ENCODE data around the gene NAALADL2.
"Not testable (repeated sequence)": the region's sequence is repeated elsewhere in the genome, so short reads cannot be mapped to it uniquely, and the experiment has no call there.

The NAALADL2 gene

DNA sequence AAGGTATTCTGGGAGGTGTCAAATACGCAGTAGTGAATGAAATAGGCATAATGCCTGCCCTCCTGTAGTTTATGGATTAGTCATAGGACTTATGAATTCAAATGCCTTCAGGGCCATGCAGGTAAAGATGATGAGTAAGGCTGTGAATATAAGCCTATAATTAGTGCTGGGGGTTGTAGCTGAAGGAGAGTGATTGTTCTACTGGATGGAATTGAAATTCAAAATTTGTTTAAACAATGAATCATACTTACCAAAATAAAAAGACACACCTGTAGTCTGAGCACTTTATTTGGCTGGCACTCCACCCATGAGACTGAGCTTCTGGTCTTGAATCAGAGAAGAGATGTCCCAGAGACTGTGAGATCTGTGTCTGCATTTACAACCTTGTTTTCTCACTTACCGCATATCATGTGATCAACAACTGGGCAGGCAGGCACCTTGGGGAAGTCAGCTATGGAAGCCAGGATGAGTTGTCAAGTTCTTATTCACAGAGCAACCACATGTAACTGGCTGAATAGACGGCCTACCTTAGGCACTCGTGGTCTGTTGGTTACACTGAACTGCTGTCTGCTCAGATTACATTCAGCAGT is 291.8 kb downstream of the NAALADL2 start:
- peak; percentile 95 for DNase-seq

DNA sequence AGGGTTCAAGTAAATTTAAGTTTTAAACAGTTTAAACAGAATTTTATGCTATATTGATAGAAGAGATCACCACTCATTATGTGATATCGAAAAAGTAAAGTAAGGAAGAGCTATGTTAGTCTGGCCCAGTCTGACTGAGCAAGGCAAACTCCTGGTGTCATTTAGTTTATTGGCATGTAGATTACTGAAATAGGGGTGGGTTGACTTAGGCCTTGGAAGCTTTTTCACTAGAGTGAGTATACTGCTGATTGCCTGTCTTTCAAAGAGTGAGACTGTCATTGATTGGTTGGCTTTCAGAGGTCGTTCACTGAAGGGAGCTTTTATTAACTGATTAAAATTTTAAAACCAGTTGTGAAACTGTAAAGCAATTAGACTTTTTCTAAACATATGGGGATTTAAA is 294.5 kb downstream of the NAALADL2 start:
- no peak for DNase-seq

DNA sequence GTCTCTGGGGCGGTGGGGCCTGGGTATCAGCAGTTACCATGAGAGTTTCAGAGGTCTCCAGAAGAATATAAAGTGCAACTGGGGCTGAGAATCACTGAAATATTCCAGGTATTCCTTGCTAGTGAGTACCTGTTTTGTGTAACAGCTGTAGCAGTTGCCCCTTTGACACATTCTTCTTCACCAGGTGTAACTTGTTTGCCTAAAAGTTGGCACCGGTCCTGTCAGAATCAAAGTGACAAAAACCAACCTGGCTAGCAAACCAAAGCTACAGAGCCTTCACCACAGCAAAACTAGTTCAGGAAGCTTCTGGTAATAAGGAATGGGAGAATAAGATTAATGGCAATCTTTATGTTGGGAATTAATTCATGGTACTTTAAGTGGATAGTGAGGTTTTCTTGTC is 296.0 kb downstream of the NAALADL2 start:
- DNase-seq, result peak; percentile 13

DNA sequence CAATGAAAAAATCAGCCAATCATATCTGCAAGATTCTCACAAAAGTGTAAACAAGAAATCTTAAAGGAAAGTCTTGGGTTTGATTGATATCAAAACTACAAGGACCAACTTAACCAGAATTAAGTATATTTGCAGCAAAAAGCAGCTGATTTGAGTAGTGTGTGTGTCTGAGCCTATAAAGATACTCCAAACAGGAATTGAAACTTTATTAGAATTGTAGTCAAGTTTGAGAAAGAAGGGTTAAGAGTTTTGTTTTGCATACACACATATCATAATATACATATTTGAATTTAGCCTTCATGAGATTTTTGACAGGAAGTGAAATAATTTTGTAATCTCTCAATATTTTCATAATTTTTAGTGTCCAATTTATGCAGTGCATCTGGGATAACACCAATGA is 300.1 kb downstream of the NAALADL2 start:
- no peak for DNase-seq

DNA sequence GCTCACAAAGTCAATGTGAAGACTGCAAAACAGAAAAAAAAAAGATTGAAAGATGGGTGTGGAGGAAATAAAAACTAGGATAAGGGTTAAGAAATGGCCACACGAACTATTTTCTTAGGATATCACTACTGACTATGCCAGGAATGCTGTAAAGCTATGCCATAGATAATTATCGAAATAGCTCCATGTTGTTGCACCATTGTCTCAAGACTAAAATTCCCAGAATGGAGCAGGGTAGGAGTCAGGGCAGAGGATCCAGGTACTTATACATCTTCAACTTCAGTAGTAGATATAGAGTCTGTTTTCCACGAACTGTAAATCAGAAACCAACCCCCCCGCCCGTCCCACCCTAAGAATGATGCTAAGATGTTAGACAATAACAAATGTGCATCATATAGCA is 302.2 kb downstream of the NAALADL2 start:
- no peak for DNase-seq

DNA sequence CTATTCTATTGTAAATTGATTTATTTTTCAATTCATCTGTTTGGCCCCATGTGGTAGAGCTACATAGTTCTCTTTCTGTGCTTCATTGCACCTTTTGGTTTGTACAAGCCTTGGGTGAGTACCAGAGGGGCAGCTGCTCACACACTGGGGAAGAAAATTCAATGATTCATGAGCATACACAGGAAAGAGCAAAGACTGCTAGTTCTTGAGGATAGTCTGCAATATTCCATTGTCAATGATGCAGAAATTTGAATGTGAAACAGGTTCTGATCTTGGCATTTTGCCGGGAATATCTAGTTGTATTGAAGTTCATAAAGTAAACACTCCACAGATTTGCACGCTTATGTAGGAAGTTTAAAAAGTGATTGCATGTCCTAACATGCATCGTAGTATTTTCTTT is 304.6 kb downstream of the NAALADL2 start:
- DNase-seq, result peak; percentile 93

DNA sequence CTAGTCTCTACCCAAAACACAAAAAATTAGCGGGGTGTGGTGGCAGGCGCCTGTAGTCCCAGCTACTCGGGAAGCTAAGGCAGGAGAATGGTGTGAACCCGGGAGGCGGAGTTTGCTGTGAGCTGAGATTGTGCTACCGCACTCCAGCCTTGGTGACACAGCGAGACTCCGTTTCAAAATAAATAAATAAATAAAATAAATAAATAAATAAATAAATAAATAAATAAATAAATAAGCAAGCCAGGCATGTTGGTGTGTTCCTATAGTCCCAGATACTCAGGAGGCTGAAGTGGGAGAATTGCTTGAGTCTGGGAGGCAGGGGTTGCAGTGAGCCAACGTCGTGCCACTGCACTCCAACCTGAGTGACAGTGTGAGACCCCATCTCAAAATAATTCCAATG is 314.0 kb downstream of the NAALADL2 start:
- DNase-seq, result not testable (repeated sequence)

GRCh38 chr3:175176556-175176955 is 317.4 kb downstream of the NAALADL2 start:
- no peak for DNase-seq

DNA sequence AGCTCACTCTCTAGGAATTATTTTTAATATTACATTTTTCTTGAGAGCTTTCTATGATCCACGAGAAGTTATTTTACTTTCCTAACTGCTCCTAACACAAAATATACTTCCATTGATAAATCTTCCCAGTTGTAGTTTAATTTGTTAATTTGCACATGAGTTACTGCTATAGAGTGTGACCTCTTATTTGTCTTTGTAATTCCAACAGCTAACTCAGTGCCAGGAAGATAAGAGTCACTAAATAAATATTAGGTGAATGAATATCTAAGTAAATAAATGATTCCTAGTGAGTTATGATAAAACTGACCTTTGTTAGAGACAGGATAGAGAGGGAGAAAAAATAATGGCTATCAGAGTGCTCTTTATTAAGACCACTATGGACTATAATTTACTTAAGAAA is 319.9 kb downstream of the NAALADL2 start:
- DNase-seq, result no peak

- DNase-seq, result no peak
Measured at GRCh38 chr3:175184392-175184791, 325.3 kb downstream of the NAALADL2 start.

DNA sequence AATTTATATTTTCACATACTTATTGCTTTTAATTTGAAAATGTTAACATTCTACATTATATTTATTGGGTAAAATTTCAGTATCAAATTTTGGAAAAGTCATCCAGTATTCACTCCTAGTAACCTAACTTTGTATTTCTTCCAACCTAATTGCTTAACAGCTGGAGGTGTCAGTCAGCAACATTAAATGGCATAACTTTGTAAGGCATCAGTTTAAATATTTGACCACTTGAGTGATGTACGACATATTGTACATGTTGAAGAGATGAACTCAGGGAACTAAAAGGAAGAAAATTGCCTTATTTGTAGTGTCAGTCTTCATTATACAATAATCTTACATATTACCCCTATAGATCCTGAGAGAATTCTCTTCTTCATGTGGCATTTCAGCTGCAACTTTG is 326.8 kb downstream of the NAALADL2 start:
- DNase-seq, result no peak

DNA sequence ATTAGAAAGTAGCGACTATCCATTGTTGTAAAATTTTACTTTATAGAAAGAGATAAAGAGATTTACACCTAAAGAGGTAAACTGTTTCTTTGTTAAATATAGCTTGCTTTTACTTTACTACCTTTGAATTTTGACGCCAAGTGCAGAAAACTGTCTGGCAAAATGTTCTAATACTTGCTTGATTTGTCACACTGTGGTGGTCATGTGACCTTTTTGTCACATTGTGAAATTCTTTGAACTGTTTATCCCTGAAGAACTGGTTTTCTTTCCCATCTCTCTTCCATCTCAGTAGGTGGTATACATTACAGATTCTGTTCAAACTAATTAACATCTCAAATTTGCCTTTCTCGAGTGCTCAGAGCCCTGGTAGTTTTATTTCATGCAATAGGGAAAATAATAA is 327.4 kb downstream of the NAALADL2 start:
- no peak for DNase-seq

DNA sequence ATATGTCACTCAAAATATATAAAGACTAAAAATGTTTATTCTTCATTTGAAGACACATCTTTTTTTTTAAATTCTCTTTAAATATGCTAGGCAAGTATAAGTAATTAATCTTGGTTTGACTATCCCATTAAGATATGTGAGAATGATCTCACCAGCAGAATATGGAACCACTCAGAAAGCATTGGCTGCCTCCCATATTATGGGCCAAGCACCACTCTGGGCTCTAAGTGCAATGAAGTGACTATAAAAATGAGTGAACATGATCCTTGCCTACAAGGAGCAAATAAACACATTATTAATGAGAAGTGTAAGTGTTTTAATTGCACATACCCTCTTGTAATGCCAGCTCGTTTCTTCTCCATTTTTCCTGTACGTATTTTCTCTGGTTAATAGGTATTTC is 328.5 kb downstream of the NAALADL2 start:
- no peak for DNase-seq

GRCh38 chr3:175192536-175192935 is 333.4 kb downstream of the NAALADL2 start:
- peak; percentile 4 for DNase-seq

DNA sequence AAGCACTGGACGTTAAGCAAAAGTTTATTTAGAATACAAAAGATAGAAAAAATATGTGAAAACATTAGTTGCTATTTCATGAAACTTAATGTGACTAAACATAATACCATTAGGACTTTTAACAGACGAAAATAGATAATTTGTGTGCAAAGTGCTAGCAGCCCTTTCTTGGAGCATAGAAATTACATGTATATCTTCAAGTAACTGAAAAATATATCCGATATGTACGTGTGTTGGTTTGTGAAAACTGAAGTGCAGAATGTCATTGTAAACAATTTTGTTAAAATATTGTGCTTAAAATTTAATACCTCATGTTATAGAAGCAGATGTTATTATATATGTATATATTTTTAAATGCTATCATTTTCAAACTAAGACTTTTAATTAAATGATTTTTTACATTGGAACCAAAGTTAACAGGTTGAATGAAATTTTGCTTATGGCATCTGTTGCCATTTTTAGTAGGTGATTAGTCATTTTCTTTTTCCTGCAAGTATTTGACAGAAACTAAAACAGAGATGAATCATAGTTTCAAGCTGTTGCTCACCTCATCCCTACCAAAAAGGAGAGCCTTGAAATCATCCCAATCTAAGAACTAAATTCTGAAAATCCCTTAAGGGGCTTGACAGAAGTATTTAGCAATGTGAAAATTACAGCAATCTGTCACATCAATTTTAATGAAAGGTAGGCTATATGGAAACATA is 334.8 kb downstream of the NAALADL2 start:
- no peak for DNase-seq

GRCh38 chr3:175198991-175199783 is 340.1 kb downstream of the NAALADL2 start:
- DNase-seq, result no peak

- DNase-seq, result no peak
Measured at GRCh38 chr3:175199961-175200360, 340.8 kb downstream of the NAALADL2 start.

GRCh38 chr3:175200391-175201095 is 341.4 kb downstream of the NAALADL2 start:
- DNase-seq, result no peak

DNA sequence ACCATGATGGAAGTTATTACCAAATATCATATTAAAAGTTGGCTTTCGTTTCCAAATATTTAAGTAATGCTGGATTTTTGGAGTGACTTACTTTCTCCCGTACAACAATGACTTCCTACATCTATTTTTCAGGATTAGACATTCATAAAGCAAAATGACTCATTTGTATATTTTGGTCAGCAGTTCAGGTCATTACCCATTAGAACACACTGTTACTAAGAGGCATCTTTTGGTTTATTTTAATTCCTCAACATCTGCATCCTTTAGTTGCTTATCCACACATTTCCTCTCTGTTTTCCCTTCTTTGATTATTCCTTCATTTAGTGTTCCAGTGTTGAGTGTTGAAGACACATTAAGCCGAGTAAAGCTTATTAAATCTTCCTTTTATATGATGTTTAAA is 348.2 kb downstream of the NAALADL2 start:
- no peak for DNase-seq

DNA sequence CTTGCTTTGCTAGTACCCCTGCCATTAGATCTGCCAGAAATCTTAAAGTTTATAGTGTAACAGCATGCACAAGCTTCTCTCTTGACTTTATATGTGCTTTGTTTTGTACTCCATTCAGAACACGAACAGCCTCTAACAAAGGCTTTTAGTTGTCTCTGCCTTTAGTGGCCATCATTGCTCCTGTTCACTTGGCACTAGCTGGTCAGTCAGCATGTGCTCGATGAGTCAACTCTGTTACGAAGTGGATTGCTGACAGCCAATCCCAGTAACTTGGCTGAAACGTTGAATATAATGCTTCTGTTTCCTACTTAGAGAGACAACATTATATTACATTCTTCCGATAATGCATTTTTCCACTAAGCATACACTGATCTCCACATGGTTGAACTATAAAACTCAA is 349.2 kb downstream of the NAALADL2 start:
- no peak for DNase-seq

DNA sequence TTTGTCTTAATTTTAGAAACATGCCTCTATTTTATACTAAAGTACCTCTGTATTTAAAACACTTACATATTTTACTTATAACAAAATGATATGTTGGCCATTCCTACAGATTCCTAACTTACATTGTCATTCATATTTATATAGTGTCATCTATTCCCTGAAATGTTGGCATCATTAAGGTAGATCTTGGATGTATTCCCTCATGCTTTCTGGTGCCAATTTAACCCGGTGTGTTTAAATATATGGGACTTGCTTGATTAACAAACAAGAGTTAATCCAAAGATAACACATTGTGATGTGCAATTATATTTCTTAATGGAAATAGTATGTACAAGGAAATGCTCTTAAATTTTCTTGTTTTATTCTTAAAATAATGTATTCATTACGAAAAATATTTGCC is 352.3 kb downstream of the NAALADL2 start:
- DNase-seq, result no peak

GRCh38 chr3:175212896-175213295 is 353.8 kb downstream of the NAALADL2 start:
- no peak for DNase-seq

GRCh38 chr3:175214216-175214615 is 355.1 kb downstream of the NAALADL2 start:
- no peak for DNase-seq

GRCh38 chr3:175215833-175216232 is 356.7 kb downstream of the NAALADL2 start:
- DNase-seq, result no peak
